Activated naive CD4-positive, alpha-beta T cell (primary cell): ENCODE results near the gene ELOB.

Experiments
- DNase-seq, 4 experiments: peaks; one replicate each; lab custom pipeline; 2025; lab: John Stamatoyannopoulos, UW

The ELOB gene

DNA sequence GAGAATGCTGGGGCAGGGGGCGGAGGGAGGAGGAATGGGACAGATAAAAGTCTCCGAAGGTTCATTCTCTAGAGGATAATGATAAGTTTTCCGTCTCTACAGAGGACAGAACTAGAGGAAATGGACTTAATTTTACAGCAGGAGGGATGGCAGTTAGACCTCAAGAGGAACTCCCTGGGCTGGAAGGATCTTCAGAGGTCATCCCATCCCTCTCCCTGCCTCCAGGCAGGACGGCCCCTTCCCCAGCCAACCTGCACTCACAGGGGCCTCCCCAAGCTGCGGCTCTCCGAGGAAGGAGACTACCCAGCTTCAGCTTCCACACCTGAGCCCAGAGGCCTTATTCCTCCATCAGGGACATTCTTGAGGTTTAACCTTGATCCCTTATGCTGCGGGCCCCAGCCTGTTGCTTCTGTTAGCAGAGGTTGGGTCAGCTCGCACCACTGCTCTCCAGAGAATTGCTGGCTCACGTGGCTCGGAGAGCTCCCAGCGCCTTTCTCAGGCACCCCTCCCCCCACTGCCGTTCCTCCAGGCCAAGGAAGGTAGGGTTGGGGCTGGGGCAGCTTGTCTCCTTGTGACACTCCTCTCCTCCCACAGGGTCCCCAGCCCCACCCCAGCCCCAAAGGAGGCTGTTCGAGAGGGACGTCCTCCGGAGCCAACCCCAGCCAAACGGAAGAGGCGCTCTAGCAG is 8.5 kb downstream of the ELOB start:
- no peak for DNase-seq

DNA sequence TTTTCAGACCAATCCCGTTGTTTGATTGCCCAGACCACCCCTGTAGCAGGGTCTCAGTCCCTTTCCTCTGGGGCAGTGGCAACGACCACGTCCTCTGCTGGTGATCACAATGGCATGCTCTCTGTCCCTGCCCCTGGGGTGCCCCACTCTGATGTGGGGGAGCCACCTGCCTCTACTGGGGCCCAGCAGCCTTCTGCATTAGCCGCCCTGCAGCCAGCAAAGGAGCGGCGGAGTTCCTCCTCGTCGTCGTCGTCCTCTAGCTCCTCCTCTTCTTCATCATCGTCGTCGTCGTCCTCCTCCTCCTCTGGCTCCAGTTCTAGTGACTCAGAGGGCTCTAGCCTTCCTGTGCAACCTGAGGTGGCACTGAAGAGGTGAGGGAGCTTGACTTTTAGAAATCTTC is 9.2 kb downstream of the ELOB start:
- no peak for DNase-seq

DNA sequence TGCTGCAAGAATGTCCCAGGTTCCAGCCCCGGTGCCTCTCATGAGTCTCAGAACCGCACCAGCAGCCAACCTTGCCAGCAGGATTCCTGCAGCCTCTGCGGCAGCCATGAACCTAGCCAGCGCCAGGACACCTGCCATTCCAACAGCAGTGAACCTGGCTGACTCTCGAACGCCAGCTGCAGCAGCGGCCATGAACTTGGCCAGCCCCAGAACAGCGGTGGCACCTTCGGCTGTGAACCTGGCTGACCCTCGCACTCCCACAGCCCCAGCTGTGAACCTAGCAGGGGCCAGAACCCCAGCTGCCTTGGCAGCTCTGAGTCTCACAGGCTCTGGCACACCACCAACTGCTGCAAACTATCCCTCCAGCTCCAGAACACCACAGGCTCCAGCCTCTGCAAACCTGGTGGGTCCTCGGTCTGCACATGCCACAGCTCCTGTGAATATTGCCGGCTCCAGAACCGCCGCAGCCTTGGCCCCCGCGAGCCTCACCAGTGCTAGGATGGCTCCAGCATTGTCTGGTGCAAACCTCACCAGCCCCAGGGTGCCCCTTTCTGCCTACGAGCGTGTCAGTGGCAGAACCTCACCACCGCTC is 9.8 kb downstream of the ELOB start:
- no peak for DNase-seq

DNA sequence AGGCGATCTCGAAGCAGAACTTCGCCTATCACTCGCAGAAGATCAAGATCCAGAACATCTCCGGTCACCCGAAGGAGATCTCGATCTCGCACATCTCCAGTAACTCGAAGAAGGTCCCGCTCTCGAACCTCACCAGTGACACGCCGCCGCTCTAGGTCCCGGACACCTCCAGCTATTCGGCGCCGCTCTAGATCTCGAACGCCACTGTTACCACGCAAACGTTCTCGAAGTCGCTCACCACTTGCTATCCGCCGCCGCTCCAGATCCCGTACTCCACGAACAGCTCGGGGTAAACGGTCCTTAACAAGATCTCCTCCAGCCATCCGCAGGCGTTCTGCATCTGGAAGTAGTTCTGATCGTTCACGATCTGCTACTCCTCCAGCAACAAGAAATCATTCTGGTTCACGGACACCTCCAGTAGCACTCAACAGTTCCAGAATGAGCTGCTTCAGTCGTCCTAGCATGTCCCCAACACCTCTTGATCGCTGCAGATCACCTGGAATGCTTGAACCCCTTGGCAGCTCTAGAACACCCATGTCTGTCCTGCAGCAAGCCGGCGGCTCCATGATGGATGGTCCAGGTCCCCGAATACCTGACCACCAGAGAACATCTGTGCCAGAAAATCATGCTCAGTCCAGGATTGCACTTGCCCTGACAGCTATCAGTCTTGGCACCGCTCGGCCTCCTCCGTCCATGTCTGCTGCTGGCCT is 10.5 kb downstream of the ELOB start:
- no peak for DNase-seq

DNA sequence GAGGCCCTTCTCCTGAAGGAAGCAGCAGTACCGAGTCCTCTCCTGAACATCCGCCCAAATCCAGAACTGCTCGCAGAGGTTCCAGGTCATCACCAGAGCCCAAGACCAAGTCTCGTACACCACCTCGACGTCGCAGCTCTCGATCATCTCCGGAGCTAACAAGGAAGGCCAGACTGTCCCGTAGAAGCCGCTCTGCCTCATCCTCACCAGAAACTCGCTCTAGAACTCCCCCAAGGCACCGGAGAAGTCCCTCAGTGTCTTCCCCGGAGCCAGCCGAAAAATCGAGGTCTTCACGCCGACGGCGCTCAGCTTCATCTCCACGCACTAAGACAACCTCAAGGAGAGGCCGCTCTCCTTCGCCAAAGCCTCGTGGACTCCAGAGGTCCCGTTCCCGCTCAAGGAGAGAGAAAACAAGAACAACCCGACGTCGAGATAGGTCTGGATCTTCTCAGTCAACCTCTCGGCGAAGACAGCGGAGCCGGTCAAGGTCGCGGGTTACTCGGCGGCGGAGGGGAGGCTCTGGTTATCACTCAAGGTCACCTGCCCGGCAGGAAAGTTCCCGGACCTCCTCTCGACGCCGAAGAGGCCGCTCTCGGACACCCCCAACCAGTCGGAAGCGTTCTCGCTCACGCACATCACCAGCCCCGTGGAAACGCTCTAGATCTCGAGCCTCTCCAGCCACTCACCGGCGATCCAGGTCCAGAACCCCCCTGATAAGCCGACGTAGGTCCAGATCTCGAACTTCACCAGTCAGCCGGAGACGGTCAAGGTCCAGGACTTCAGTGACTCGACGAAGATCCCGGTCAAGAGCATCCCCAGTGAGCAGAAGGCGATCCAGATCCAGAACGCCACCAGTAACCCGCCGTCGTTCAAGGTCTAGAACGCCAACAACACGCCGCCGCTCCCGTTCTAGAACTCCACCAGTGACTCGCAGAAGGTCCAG is 11.3 kb downstream of the ELOB start:
- DNase-seq, result no peak

DNA sequence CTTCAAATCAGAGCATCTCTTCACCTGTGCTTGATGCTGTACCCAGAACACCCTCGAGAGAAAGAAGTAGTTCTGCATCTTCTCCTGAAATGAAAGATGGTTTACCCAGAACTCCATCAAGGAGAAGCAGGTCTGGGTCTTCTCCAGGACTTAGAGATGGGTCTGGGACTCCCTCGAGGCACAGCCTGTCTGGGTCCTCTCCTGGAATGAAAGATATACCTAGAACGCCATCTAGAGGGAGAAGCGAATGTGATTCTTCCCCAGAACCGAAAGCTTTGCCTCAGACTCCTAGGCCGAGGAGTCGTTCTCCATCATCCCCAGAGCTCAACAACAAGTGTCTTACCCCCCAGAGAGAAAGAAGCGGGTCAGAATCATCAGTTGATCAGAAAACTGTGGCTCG is 12.4 kb downstream of the ELOB start:
- DNase-seq, result no peak

DNA sequence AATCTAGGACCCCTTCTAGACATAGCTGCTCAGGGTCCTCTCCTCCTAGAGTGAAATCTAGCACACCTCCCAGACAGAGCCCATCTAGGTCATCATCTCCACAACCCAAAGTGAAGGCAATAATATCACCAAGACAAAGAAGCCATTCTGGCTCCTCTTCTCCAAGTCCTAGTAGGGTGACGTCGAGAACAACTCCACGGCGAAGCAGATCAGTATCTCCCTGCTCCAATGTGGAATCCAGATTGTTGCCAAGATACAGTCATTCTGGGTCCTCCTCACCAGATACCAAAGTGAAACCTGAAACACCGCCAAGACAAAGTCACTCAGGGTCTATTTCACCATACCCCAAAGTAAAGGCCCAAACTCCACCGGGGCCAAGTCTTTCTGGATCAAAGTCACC is 13.9 kb downstream of the ELOB start:
- no peak for DNase-seq

DNA sequence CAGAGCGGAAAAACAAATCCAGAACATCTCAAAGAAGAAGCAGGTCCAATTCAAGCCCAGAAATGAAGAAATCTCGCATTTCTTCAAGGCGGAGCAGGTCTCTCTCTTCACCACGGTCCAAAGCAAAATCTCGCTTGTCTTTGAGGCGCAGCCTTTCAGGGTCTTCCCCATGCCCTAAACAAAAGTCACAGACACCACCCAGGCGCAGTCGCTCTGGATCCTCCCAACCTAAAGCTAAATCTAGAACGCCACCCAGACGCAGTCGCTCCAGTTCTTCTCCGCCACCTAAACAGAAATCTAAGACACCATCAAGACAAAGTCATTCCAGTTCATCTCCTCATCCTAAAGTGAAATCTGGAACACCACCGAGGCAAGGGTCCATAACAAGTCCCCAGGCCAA is 14.4 kb downstream of the ELOB start:
- no peak for DNase-seq

DNA sequence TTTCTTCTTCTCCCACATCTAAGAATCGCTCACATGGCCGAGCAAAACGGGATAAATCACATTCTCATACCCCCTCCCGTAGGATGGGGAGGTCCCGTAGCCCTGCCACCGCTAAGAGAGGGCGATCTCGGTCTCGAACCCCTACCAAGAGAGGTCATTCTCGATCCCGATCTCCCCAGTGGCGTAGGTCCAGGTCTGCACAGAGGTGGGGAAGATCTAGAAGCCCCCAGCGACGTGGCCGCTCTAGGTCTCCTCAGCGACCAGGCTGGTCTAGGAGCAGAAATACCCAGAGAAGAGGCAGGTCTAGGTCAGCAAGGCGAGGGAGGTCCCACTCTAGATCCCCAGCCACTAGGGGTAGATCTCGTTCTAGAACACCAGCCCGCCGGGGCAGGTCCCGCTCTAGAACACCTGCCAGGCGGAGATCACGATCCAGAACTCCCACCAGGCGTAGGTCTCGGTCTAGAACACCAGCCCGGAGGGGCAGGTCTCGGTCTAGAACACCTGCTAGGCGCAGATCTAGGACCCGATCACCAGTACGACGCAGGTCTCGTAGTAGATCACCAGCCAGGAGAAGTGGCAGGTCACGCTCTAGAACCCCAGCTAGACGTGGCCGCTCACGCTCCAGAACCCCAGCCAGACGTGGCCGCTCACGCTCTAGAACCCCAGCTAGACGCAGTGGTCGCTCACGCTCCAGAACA is 15.0 kb downstream of the ELOB start:
- no peak for DNase-seq

DNA sequence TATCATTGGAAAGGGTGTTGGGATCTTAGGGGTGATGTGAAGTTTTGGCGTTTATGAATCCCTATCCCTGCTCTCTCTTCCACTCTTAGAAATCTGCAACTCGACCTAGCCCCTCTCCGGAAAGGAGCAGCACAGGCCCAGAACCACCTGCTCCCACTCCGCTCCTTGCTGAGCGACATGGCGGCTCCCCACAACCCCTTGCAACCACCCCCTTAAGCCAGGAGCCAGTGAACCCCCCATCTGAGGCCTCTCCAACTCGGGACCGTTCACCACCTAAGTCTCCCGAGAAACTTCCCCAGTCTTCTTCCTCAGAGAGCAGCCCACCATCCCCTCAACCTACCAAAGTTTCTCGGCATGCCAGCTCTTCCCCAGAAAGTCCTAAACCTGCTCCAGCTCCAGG is 15.6 kb downstream of the ELOB start:
- no peak for DNase-seq

DNA sequence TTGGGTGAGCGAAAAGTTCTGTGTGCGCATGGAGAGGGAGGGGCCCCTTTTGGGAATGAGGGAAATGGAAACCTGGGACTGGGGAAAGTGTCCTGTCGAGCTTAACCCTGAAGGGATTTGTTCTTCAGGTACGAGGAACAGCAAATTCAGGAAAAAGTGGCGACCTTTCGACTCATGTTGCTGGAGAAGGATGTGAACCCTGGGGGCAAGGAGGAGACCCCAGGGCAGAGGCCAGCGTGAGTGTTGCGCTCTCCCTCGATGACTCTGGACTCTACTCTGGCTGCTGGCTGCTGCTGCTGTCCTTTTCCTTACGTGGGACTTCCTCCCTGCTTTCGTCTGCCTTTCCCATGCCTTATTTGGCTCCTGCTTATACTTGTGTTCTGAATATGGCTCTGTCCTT is 19.7 kb downstream of the ELOB start:
- no peak for DNase-seq

DNA sequence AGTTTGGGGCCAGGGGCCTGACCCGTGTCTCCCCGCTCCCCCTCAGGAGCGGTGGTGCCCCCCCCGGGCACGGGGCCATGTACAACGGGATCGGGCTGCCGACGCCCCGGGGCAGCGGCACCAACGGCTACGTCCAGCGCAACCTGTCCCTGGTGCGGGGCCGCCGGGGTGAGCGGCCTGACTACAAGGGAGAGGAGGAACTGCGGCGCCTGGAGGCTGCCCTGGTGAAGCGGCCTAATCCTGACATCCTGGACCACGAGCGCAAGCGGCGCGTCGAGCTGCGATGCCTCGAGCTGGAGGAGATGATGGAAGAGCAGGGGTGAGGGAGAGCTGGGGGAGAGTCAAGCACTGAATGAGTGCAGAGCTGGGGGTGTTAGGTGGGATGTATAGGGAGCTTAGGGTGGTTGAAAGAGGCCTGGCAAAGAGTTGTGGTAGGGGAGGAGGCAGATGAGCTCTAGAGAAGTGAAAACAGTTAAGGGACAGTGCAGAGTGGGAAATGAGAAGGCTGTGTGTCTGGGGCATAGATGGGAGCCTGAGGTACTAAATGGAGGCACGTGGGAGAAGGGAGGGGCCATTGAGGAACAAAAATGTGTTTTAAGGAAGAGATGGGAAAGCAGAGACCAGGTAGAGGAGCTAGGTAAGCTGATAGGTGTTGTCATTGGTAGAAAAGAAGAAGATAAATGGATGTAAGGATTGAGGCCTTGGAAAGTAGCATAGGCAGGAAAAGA is 20.6 kb downstream of the ELOB start:
- DNase-seq, result no peak

DNA sequence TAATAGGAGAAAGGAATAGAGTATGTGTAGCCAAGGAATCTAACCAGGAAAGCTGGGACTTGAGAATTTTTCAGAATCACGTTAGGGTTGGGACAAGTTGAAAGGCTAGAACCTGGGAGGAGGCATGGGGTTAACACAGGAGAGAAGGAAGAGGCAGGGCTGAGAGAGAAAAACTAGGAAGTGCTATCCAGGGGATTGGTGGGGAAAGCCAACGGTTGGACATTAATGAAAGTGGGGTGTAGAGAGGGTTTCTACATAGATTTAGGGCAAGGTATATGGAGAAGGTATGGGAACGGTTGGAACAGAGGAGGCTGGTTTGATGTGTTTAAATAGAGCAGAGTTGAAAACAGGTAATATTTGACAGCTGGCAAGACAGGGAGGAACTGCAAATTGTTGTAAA is 21.9 kb downstream of the ELOB start:
- no peak for DNase-seq

DNA sequence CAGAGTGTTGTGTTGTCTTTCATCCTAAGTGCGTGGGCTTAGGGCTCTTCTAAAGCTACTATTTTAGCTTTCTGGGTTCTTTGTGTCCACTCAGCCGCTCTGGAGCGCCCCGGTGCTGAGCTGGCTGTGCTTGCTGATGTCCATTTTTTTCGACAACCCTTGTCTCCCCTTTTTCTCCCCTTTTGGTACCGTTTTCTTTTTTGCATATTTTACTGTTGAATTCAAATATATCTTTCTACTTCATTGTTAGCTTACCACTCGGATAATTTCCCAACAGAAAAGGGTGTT is 23.4 kb downstream of the ELOB start:
- DNase-seq, result no peak

DNA sequence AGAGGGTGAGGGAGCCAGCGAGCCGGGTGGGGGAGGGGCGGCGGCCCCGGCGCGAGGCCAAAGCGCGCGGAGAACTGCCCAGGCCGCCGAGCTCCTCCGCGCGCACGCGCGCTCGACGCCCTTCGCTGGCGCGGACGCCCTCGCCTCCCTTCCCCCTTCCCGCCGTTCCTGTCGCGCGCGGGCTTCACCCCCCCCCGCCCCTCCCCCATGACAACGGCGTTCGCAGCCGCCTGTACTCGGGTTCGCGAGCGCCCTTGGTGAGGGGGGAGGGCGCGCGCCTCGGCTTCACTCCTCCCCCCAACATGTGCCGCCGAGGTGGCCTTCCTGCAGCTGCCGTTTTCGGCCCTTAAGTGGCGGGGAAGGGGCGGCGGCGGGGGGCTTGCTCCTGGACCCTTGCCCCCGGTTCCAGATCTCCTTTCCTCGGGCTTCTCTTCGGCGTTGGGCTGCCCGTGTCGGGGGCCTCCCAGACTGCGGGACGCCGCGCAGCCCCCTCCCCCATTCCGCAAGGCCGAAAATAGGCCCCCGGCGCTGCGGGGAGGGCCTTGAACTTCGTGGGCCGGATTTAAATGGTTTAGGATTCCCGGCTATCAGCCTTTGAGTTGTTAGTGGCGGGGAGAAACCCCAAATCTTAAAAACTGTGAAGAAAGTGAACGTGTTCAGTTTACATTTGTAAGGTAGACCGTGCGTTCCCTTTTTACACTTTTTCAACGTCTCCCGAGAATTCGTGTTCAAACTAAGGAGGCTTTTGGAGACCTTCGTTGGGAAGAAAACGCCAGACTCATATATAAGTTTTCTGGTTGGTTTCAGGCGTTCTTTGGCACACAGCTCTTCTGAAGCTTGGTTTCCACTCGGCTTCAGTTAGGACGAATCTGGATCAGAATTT is 24.0 kb downstream of the ELOB start:
- peak in 2 of 4 experiments; percentile 61 to 69 for DNase-seq

DNA sequence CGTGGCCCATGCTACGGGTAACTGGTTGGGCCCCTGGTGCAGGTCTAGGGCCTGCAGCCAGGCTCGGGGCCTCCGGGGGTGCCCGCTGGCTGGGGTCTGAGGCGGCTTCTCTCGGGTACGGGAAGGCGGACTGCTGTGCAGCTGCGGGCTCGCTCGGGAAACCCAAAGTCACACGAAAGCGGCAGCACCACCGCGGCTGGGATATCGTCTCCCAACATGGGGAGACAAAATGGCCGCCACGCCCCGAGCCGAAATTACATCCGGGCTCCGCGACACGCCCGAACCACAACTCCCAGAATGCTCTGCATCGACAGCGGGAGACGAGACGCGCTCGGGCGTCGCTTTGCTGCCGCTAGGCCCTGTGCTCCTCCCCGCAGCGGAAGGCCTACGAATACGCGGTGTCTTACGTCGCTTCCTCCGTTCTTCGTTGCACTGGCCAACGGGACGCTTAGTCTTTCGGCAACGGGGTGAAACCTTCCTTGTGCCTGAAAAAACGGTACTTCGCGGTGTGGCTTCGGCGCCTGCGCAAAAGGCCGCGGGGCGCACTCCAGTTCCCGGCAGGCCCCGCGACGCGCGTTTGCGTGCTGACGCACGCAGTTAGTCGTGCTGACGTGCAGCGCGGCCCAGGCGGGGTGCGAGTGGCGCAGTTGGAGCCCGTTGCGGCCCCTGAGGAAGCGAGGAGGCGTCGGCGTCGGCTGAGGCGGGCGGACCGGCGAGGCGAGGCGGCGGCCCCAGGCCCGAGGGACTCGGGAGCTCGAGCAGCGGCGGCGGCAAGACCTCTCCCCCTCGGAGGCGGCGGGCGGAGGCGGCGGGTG is 24.8 kb downstream of the ELOB start, which contains the start of gene SRRM2:
Gene SRRM2 (plus strand): TSS at position 604 of the 815 bp plus-strand sequence. CDS start 3,727 bp downstream, outside the sequence.
- DNase-seq, result peak; percentile 91 to 97 (median 94)

DNA sequence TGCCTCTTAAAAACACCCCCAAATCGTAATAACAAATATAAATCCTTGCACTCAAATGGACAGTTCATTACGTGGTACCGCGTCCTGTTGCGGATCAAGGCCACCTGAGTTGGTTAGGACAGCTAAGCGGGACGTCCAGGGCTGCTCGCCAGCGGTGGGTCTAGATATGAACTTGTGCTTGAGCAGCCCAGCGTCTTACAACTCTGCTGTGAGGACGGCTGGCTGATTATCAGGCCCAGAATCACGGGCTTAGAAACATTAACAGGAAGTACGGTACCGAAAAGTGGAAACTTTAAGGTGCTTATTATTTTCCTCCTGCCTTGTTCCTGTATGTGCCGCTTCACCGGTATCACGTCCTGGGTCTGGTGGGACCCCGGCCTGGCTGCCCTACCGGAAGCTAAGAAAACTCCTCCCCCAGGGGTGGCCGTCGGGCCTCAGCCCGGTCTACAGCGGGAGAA is 25.5 kb downstream of the ELOB start:
- DNase-seq, result no peak

DNA sequence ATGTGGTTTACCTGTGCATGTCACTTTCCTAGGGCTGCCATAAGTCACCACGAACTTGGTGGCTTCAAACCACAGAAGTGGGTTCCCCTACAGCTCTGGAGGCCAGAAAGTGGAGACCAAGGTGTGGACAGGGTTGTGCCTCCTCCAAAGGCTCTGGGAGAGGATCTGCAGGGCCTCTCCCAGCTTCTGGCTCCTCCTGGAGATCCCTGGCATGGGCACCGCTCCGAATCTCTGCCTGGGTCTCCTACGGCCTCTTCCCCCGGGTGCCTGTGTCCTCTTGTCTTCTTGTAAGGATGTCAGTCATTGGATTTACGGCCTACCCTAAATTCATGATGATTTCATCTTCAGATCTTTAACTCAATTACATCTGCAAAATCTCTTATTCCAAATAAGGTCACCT is 27.1 kb downstream of the ELOB start:
- no peak for DNase-seq

DNA sequence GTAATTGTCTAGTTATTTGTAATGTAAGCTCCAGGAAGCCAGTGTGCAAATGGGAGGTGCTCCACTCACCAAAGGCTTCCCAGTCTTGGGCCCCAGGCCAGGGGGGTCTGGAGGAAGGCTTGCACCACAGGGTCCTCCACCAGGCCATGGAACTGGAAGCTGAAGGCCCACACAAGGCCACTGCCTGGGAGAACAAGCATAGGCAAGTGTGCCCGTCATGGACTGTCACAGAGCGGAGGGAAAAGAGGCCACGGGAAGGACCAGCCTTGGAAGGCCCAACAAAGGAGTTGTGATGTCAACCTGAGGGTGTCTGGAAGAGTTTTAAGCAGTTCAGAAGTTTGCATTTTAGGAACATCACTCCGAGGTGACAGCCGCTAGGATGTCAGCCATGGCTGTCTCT is 27.6 kb downstream of the ELOB start:
- no peak for DNase-seq
